Endothelial cell (in vitro differentiated cells): ENCODE measurements around the gene CNOT3. TPM values are rescaled to one million over a fixed set of nuclear protein-coding genes. Genes with fewer than 3 reads are reported as not detected.

Experiments used
- DNase-seq: peaks from one replicate; pipeline ENCODE4 v3.0.0; 2021; ENCODE audit warnings: low spot score
- H3K27ac Mint-ChIP-seq: one replicate; pipeline ENCODE4 v1.8.0; 2021; ENCODE audit warnings: mixed read lengths, inconsistent platforms; ENCODE audit not compliant: unreplicated experiment
- H3K27me3 Mint-ChIP-seq: one replicate; pipeline ENCODE4 v1.8.0; 2021; ENCODE audit warnings: mild to moderate bottlenecking, moderate library complexity, mixed read lengths, inconsistent platforms; ENCODE audit not compliant: unreplicated experiment
- H3K36me3 Mint-ChIP-seq: one replicate; pipeline ENCODE4 v1.8.0; 2021; ENCODE audit warnings: mild to moderate bottlenecking, low read depth, mixed read lengths, inconsistent platforms; ENCODE audit not compliant: unreplicated experiment
- H3K4me1 Mint-ChIP-seq: one replicate; pipeline ENCODE4 v1.8.0; 2021; ENCODE audit warnings: mild to moderate bottlenecking, mixed read lengths, inconsistent platforms; ENCODE audit not compliant: unreplicated experiment
- H3K4me3 Mint-ChIP-seq: one replicate; pipeline ENCODE4 v1.8.0; 2021; ENCODE audit warnings: mild to moderate bottlenecking, mixed read lengths, inconsistent platforms; ENCODE audit not compliant: unreplicated experiment
- H3K9me3 Mint-ChIP-seq: one replicate; pipeline ENCODE4 v1.8.0; 2021; ENCODE audit warnings: mixed read lengths, inconsistent platforms; ENCODE audit not compliant: unreplicated experiment
- total RNA-seq: library from RNA; stranded (reverse); fragmentation: NEBNext Ultra II Directional; extraction: Animal tissue kit (Norgen Biotek cat#: 25700); gene quantifications from one replicate; pipeline ENCODE4 v1.2.1, GENCODE V29; 2021; ENCODE audit not compliant: unreplicated experiment
- TF ChIP-seq, protein P1 (sequence below): fragments of 200-600 bp; sonication (generic); IDR thresholded peaks from one replicate; pipeline ENCODE4 v1.5.0; 2021; ENCODE audit warnings: antibody characterized with exemption; ENCODE audit not compliant: unreplicated experiment

CNOT3 gene
- total RNA-seq, 1 donor from 2014 or later = 62.2 TPM

DNA sequence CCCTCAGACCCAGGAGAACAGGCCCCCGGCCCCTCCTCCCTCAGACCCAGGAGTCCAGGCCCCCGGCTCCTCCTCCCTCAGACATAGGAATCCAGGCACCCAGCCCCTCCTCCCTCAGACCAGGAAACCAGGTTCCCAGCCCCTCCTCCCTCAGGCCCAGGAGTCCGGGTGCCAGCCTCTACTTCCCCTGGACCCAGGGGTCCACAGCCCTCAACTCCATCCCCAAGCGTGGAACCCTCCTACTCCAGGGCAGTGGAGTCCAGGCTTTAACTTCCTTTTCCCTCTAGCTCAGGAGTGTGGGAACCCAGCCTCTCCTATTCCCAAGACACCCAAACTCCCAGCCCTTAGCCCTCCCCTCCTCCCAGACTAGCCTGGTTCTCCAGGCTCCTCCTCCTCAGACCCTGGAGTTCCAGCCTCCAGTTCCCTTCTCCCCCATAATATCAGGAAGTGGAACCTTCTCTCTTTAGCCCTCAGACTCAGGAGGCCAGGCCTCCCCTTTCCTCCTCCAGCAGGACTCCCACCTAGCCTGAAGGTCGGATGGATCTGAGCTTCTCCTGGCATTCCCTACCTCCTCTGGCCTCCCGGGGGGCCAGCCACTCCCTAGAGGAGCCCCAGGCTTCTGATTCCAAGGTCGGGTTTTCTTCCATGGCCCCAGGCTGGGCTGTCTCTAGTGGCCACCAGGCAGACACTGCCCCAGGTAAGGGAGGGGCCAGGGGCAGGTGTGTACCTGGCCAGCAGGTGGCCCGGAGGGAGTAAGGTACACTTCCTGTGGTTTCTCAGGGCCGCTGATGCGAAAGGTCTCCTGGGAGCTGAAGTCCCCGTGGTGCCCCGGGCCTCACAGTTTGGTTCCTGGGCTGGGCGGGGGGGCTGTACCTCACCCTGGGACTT, 35.2 kb downstream of the CNOT3 start, which contains the start of gene TMC4:
Gene TMC4, minus strand, starts transcription at position 690 of the 888 bp plus-strand sequence. Its CDS starts 43 bp downstream, at position 647.
- Mint-ChIP-seq H3K9me3 (no peaks in the 10 kb centered on the region), H3K4me3 (no peak within 1 kb of the TSS), H3K4me1 (peaks cover 9% of the 10 kb centered on the region), H3K36me3 (no peaks in the 10 kb centered on the region), H3K27ac (peak within 1 kb of the TSS; percentile 9), H3K27me3 (peaks cover 1% of the 10 kb centered on the region)
- DNase-seq = no peak
- TF ChIP-seq, protein P1, sequence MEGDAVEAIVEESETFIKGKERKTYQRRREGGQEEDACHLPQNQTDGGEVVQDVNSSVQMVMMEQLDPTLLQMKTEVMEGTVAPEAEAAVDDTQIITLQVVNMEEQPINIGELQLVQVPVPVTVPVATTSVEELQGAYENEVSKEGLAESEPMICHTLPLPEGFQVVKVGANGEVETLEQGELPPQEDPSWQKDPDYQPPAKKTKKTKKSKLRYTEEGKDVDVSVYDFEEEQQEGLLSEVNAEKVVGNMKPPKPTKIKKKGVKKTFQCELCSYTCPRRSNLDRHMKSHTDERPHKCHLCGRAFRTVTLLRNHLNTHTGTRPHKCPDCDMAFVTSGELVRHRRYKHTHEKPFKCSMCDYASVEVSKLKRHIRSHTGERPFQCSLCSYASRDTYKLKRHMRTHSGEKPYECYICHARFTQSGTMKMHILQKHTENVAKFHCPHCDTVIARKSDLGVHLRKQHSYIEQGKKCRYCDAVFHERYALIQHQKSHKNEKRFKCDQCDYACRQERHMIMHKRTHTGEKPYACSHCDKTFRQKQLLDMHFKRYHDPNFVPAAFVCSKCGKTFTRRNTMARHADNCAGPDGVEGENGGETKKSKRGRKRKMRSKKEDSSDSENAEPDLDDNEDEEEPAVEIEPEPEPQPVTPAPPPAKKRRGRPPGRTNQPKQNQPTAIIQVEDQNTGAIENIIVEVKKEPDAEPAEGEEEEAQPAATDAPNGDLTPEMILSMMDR = no peak

DNA sequence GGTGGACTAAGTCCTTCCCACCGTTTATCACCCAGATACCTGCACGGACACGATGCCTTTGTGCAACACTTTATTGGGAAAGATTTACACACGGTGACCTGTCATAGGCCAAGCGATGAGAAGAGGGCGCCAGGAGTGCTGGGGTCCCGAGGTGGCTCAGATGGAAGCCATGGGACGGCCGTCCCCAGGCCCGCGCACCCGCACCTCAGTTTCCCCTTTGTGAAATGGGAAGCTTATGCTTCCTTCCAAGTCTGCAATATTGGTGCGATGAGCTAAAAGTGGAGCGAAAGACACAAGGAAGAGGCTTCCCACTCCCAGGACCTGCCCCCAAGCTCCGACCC, 35.8 kb downstream of the CNOT3 start:
- DNase-seq = no peak
- H3K27me3 Mint-ChIP-seq = peaks cover 5% of the 10 kb centered on the region
- peaks cover 4% of the 10 kb centered on the region for H3K36me3 Mint-ChIP-seq
- TF ChIP-seq, protein P1 = no peak
- peaks cover 9% of the 10 kb centered on the region for H3K4me1 Mint-ChIP-seq
- no peak overlapping the region for H3K27ac Mint-ChIP-seq
- no peaks in the 10 kb centered on the region for H3K9me3 Mint-ChIP-seq
- no peak overlapping the region for H3K4me3 Mint-ChIP-seq

DNA sequence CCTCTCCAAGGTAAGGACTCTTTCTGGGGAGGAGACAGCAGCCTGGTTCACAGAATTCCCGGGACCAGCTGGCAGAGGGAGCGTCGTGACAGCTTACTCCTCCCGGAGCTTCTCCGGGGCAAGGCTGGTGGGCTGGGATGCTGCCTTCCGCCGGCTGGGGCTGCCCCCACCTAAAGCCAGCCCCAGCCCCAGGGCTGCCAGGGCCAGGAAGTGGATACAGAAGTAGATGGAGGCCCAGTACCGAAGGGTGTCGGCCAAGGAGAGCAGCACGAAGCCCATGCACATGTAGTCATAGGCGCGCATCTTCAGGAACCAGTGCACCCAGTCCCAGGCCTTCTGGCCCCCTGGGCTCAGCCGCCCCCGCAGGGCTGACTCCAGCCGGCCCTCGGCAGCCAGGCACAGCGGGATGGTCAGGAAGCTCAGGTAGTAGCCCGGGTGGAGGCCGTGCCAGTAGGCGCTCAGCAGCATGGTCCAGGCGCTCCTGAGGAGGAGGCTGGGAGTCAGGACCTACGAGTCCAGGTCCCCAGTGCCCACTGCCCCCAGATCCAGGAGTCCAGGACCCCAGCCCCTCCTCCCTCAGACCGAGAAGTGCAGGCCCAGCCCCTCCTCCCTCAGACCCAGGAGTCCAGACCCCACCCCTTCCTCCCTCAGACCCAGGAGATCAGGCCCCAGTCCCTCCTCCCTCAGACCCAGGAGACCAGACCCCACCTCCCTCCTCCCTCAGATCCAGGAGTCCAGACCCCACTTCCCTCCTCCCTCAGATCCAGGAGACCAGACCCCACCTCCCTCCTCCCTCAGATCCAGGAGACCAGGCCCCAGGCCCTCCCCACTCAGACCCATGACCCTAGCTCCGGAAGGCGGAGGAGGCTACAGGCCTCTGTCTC, 36.6 kb downstream of the CNOT3 start:
- Mint-ChIP-seq H3K4me3 (no peak overlapping the region), H3K27ac (peak overlapping the region; percentile 24)
- no peak for DNase-seq

DNA sequence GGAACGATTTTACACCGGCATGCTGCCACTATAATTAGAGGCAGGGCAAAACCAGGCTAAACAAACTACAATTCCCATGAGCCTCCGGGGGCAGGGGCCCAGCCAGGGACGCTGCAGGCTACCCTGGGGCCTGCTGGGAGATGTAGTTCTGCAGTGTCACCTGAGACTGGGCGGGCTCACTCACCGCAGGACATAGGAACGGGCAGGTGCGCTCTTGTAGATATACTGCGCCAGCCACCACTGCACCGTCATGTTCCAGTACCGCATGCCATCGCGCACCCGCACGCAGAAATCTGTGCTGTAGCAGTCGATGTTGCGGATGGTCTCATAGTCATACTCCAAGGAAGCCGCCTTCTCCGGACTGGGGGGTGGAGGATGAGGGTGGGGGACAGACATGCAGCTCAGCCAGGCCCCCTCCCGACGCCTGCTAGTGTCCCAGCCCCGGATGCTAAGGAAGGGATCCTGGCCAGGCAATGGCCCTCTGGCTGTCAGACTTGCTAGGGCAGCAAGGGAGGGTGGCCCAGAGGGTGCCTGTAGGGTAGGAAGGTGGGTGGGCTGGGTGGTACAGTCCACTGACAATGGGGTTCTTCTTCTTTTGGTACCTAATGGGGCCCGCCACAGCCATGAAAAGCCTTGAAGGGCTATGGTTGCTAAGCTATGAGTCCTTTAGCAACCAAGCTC, 41.2 kb downstream of the CNOT3 start:
- H3K27ac Mint-ChIP-seq = peak overlapping the region; percentile 94
- peaks cover 18% of the 10 kb centered on the region for H3K27me3 Mint-ChIP-seq
- H3K9me3 Mint-ChIP-seq = no peaks in the 10 kb centered on the region
- H3K4me3 Mint-ChIP-seq = no peak overlapping the region
- no peak for DNase-seq
- peaks cover 19% of the 10 kb centered on the region for H3K36me3 Mint-ChIP-seq
- TF ChIP-seq, protein P1 = no peak
- H3K4me1 Mint-ChIP-seq = peaks cover 6% of the 10 kb centered on the region

More for the DNA sequence above, 36.6 kb downstream of the CNOT3 start:
- Mint-ChIP-seq H3K36me3 (peaks cover 5% of the 10 kb centered on the region), H3K27me3 (peaks cover 6% of the 10 kb centered on the region), H3K4me1 (peaks cover 11% of the 10 kb centered on the region), H3K9me3 (no peaks in the 10 kb centered on the region)
- TF ChIP-seq, protein P1 = no peak
